Measurements from ENCODE around the gene TNFRSF9.
A peak's percentile ranks its signal among the peaks of the same experiment; 100 is the strongest.
"Not testable (repeated sequence)": the region's sequence is repeated elsewhere in the genome, so short reads cannot be mapped to it uniquely, and the experiment has no call there.

The TNFRSF9 gene

DNA sequence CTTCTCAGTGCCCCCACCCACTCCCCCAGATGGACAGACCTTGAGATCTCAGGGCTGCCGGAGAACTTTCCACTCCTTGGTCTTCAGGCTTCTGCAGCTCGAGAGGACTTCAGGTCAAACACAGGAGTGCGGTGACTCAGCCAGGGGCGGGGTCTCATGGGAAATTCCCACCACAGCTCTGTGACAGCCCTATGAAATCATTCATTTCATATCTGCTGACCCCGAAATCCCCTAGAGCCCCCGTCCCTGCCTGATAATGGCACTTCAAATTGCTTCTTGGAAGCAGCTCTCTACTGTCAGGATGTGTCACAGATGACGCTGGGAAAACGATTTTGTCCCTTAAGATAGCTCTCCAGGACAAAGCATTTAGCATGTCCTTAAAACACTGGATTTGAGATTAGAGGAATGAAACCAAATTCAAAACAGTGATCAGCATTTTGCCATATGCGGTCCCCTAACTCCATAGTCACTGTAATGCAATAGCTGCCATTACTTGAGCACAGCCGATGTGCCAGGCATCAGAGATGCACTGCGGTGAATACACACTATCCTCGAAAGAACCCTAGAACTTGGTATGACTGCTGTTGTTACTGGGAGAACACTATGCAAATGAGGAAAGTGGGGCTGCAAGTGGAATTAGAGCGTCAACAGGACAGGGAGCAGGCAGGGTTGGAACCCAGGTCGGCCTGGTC is at the start of gene TNFRSF9:
Gene TNFRSF9 (minus strand): TSS at position 95 of the 692 bp plus-strand sequence. CDS start 845 bp downstream, outside the sequence.
- peak; percentile 15 for DNase-seq

DNA sequence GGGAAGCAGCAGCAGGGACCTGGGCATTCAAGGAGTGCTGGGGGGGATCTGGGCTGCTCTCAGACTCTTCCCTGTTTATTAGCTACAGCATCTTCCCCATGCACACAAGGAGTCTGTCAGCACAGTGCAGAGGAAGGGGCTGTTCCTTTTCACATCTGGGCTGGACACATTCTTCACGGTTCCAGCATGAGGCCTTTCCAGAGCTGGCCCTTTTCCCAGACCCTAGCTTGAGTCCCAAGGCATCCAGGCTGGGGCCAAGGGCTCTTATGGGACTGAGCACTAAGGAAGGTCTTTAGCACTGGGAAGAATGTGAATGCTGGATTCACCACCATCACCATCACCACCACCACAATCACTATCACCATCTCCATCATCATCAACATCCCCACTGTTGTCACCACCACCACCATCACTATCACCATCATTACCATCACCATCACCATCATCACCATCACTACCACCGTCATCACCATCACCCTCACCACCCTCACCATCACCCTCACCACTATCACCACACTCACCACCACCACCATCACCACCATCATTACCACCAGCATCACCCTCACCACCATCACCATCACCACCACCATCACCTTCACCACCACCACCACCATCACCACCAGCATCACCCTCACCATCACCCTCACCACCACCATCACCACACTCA is 49.3 kb upstream of the TNFRSF9 start:
- no peak for DNase-seq

- no peak for DNase-seq
Measured at GRCh38 chr1:7988576-7988975, 47.9 kb upstream of the TNFRSF9 start.

DNA sequence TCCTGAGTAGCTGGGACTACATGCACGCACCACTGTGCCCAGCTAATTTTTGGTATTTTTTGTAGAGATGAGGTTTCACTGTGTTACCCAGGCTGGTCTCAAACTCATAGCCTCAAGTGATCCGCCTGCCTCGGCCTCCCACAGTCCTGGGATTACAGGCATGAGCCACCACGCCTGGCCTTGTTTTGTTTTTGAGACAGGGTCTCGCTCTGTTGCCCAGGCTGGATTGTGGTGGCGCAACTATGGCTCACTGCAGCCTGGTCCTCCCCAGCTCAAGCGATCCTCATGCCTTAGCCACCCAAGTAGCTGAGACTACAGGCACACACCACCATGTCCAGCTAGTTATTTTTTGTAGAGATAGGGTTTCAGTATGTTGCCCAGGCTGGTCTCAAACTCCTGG is 46.9 kb upstream of the TNFRSF9 start:
- no peak for DNase-seq

- no peak for DNase-seq
Measured at GRCh38 chr1:7985851-7986612, 45.4 kb upstream of the TNFRSF9 start.

- DNase-seq: no peak
Measured at GRCh38 chr1:7984811-7985210, 44.2 kb upstream of the TNFRSF9 start.

DNA sequence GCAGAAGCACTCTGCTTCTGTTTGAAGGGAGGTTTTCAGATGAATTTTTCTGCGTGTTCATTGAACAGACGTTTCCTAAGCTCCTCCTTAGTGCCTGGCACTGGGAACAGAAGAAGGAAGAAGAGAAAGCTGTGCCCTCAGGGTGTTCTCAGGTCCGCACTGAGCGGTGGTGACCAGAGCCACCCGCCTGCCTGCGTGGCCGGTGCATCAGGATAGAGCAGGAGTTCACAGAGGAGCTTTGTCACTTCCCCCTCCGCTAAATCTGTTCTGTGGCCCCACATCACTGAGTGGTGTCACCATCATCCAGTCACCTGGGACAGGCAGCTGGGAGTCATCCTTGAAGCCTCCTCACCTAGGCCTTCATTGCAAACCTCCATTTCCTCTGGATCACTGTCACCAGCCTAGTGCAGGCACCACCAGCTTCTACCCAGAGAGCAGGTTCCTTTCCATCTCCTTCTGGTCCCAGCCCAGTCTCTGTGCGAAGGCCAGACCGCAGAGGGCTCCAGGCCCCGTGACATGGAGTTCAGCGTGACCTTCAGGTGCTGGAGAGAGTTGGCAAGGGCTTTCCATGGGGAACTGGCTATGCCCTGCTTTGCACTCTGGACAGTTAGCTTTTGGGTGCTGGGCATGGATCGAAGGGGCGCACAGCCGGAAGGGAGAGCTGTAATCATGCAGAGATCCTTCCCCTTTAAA is 42.6 kb upstream of the TNFRSF9 start:
- no peak for DNase-seq

- DNase-seq: no peak
Measured at GRCh38 chr1:7980984-7981383, 40.3 kb upstream of the TNFRSF9 start.

DNA sequence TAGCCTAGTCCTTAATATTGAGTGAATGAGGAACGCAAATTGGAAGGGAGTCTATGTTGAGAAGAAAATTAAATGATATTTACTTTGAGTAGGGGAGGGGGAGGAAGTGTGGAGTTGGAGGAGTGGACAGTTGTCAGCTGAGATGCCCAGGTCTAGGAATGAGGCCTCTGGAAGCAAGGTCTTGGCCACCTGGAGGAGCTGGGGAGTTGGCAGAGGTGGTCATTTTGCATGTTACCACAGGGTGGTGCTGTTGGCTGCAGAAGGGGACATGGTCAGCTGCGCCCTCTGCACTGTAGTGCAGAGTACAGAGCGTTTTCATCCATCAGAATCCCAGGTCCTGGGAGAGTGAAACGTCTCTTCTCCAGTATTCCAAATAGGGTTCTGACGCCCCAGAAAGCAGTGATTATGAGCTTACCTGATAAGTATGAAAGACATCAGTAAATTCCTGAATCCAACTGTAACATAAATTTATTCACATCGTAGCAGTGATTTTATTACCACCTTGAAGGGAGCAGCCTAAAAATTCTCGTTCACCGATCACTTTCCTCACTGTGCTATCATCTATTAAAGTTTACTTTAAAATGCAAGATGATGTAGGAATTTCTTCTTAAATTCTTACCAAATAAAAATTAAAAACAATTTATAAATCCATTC is 34.7 kb upstream of the TNFRSF9 start:
- peak; percentile 81 for DNase-seq

DNA sequence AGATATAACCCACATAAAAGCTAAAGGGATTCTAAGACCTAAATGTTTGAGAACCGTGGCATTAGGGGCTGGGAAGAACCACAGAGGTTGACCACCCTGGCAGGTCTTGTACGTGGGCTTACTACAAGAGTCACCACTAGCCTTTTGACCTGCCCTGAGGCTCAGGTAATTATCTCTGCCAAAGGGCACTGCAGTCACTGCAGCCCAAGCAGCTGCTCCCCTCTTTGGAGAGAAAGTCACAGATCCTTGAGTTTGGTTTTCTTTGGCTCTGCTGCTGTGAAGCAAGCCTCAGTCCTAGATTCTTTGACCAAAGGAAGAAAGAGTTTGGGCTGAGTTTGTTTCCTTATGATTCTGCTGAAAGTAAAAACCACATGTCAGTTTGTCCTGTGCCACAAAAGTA is 32.4 kb upstream of the TNFRSF9 start:
- no peak for DNase-seq

GRCh38 chr1:7972285-7972684 is 31.6 kb upstream of the TNFRSF9 start:
- DNase-seq: no peak

- DNase-seq: no peak
Measured at GRCh38 chr1:7971024-7971423, 30.4 kb upstream of the TNFRSF9 start.

- no peak for DNase-seq
Measured at GRCh38 chr1:7970246-7970645, 29.6 kb upstream of the TNFRSF9 start.

GRCh38 chr1:7967651-7968050 is 27.0 kb upstream of the TNFRSF9 start:
- no peak for DNase-seq

DNA sequence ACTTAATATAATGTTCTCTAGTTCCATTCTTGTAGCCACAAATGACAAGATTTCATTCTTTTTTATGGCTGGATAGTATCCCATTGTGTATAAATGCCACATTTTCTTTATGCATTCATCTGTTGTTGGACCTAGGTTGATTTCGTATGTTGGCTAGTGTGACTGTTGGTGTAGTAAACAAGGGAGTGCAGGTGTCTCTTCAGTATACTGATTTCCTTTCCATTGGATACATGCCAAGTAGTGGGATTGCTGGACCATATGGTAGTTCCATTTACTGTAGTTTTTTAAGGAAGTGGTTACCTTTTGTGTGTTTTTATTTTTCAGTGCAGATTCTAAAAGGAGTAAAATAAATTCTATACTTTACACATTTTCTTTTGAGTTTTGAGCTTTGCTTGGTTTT is 26.6 kb upstream of the TNFRSF9 start:
- DNase-seq: no peak

DNA sequence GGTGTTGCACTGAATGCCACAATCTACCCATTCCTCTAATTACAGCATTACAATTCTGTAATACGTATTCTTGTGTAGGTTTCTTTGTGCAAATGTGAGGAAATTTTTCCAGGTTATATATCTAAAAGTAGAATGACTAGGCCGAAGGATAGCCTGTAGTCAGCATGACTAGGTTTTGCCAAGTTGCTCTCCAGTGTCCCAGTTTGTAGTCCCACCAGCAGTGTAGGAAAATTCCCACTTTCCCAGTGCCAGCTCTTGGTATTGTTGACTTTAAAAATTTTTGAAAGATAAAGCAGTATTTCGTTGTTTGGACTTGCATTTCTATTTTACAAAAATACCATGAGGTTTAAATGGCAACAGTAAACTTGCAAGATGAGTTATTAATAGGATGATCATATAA is 23.8 kb upstream of the TNFRSF9 start:
- no peak for DNase-seq

GRCh38 chr1:7963841-7964240 is 23.2 kb upstream of the TNFRSF9 start:
- not testable (repeated sequence) for DNase-seq

GRCh38 chr1:7963378-7963730 is 22.7 kb upstream of the TNFRSF9 start:
- DNase-seq: not testable (repeated sequence)

DNA sequence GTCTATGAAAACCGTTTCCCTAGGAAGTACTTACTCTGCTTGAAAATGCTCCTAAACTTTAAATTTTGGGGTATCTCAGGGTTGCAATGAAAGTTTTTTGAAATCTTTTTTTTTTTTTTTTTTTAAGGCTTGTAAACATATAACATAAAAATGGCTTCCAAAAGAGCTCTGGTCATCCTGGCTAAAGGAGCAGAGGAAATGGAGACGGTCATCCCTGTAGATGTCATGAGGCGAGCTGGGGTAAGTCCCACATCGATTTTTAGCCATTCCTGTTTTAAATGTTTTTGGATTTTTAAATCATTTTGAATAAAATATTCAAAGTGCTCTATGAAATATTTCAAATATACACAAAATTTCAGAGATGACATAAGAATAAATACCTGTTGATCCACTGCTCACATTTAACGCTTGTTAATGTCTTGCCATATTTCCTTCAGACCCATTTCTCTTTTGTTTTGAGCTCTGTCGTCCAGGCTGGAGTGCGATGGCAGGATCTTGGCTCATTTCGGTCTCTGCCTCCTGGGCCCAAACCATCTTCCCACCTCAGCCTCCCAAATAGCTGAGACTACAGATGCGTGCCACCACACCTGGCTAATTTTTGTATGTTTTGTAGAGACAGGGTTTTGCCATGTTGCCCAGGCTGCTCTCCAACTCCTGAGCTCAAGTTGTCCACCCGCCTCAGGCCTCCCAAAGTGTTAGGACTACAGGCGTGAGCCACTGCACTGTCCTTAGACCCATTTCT is 22.2 kb upstream of the TNFRSF9 start:
- no peak for DNase-seq

GRCh38 chr1:7962014-7962335 is 21.3 kb upstream of the TNFRSF9 start:
- no peak for DNase-seq

- peak; percentile 99 for DNase-seq
Measured at GRCh38 chr1:7961216-7962013, 20.8 kb upstream of the TNFRSF9 start, which contains the start of gene PARK7. Gene PARK7, plus strand, starts transcription at chr1:7961711. Its CDS starts 1,075 bp downstream, at chr1:7962786.

Measured in hematopoietic multipotent progenitor cell treated with erythropoietin and hydrocortisone succinate and interleukin-3 and kit ligand, for 6 days (in vitro differentiated cells).